TTC549 (cell line): ENCODE results near the gene IRGQ.
A peak's percentile ranks its signal among the peaks of the same experiment; 100 is the strongest.
"Not testable (repeated sequence)": the region's sequence is repeated elsewhere in the genome, so short reads cannot be mapped to it uniquely, and the experiment has no call there.

Experiments
- FAIRE-seq: peaks from 2 replicates; lab custom pipeline; 2012; peaks lifted over from hg19 to GRCh38; lab: Jason Lieb, UNC

The IRGQ gene

GRCh38 chr19:43570174-43570791 lies 25.7 kb downstream of the IRGQ start:
- FAIRE-seq = no peak

- no peak for FAIRE-seq
Observed at GRCh38 chr19:43569657-43570056, 26.3 kb downstream of the IRGQ start.

- no peak for FAIRE-seq
Observed at GRCh38 chr19:43564800-43565199, 31.1 kb downstream of the IRGQ start.

- no peak for FAIRE-seq
Observed at GRCh38 chr19:43563816-43564457, 32.0 kb downstream of the IRGQ start.

- FAIRE-seq = no peak
Observed at GRCh38 chr19:43562698-43563241, 33.2 kb downstream of the IRGQ start.

GRCh38 chr19:43562226-43562697 lies 33.7 kb downstream of the IRGQ start:
- no peak for FAIRE-seq

- FAIRE-seq = no peak
Observed at GRCh38 chr19:43561139-43561970, 34.6 kb downstream of the IRGQ start.

GRCh38 chr19:43560687-43561086 lies 35.2 kb downstream of the IRGQ start:
- no peak for FAIRE-seq

GRCh38 chr19:43555185-43555770 lies 40.7 kb downstream of the IRGQ start:
- FAIRE-seq = peak; percentile 34

- FAIRE-seq = no peak
Observed at GRCh38 chr19:43554317-43554895, 41.5 kb downstream of the IRGQ start.

GRCh38 chr19:43553656-43554055 lies 42.3 kb downstream of the IRGQ start:
- no peak for FAIRE-seq

GRCh38 chr19:43552616-43553015 lies 43.3 kb downstream of the IRGQ start:
- no peak for FAIRE-seq

- no peak for FAIRE-seq
Observed at GRCh38 chr19:43552198-43552450, 43.8 kb downstream of the IRGQ start.

GRCh38 chr19:43551399-43552197 lies 44.3 kb downstream of the IRGQ start:
- no peak for FAIRE-seq

GRCh38 chr19:43548706-43549105 lies 47.2 kb downstream of the IRGQ start:
- no peak for FAIRE-seq

GRCh38 chr19:43547926-43548325 lies 48.0 kb downstream of the IRGQ start:
- FAIRE-seq = not testable (repeated sequence)

- FAIRE-seq = no peak
Observed at GRCh38 chr19:43546581-43546980, 49.4 kb downstream of the IRGQ start.

GRCh38 chr19:43545981-43546380 lies 50.0 kb downstream of the IRGQ start:
- no peak for FAIRE-seq

GRCh38 chr19:43545276-43545675 lies 50.7 kb downstream of the IRGQ start:
- FAIRE-seq = no peak

GRCh38 chr19:43544077-43544476 lies 51.9 kb downstream of the IRGQ start:
- no peak for FAIRE-seq

GRCh38 chr19:43541920-43542650 lies 53.8 kb downstream of the IRGQ start:
- FAIRE-seq = no peak
